ENCODE results near the gene SLC9C1.

DNA sequence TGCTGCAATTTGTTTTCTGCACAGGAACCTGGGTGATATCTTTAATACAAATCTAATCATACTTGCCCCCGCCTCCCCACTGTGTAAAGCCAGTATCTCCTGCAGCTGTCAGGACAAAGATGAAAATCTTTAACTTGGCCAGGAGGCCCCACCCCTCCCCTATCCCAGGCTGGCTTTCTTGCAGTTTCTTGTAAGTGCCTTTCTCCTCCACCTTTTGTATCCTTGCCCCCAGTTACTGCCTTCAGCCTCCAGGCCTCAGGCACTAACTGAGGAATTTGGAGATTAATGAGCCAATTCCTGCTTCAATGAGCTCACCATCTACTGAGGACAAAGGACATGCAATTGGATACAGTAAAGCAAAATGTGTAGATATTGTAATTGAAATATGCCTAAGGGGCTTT, 167.5 kb downstream of the SLC9C1 start:
- TF ChIP-seq RAD21 (IDR thresholded peaks at IDR 0.05; ENCODE audit: low read length) (no peak), POLR2A (IDR thresholded peaks at IDR 0.05; ENCODE audit: low read depth, low read length) (no peak), RFX5 (IDR thresholded peaks at IDR 0.05; ENCODE audit: low read depth, low read length) (no peak), FOS (IDR thresholded peaks at IDR 0.05; ENCODE audit: low read depth, low read length) (no peak), SMC3 (IDR thresholded peaks at IDR 0.05; ENCODE audit: low read depth, low read length) (no peak), MXI1 (IDR thresholded peaks at IDR 0.05; ENCODE audit: borderline replicate concordance, low read depth, low read length) (no peak), RCOR1 (IDR thresholded peaks at IDR 0.05; ENCODE audit: insufficient replicate concordance, low read length) (no peak), CEBPB (IDR thresholded peaks at IDR 0.05; ENCODE audit: low read depth, low read length) (no peak), MAFK (IDR thresholded peaks at IDR 0.05; ENCODE audit: low read depth, low read length) (no peak), BHLHE40 (IDR thresholded peaks at IDR 0.05; ENCODE audit: low read depth, low read length) (no peak), NFE2L2 (IDR thresholded peaks at IDR 0.05; ENCODE audit: low read depth, low read length) (no peak)
- TF ChIP-seq, protein P1, sequence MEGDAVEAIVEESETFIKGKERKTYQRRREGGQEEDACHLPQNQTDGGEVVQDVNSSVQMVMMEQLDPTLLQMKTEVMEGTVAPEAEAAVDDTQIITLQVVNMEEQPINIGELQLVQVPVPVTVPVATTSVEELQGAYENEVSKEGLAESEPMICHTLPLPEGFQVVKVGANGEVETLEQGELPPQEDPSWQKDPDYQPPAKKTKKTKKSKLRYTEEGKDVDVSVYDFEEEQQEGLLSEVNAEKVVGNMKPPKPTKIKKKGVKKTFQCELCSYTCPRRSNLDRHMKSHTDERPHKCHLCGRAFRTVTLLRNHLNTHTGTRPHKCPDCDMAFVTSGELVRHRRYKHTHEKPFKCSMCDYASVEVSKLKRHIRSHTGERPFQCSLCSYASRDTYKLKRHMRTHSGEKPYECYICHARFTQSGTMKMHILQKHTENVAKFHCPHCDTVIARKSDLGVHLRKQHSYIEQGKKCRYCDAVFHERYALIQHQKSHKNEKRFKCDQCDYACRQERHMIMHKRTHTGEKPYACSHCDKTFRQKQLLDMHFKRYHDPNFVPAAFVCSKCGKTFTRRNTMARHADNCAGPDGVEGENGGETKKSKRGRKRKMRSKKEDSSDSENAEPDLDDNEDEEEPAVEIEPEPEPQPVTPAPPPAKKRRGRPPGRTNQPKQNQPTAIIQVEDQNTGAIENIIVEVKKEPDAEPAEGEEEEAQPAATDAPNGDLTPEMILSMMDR (conservative IDR thresholded peaks at IDR 0.05; ENCODE audit: low read depth, low read length), result no peak
- TF ChIP-seq, protein P2, sequence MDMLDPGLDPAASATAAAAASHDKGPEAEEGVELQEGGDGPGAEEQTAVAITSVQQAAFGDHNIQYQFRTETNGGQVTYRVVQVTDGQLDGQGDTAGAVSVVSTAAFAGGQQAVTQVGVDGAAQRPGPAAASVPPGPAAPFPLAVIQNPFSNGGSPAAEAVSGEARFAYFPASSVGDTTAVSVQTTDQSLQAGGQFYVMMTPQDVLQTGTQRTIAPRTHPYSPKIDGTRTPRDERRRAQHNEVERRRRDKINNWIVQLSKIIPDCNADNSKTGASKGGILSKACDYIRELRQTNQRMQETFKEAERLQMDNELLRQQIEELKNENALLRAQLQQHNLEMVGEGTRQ (IDR thresholded peaks at IDR 0.05; ENCODE audit: low read depth, low read length), result no peak
- TF ChIP-seq, protein P3, sequence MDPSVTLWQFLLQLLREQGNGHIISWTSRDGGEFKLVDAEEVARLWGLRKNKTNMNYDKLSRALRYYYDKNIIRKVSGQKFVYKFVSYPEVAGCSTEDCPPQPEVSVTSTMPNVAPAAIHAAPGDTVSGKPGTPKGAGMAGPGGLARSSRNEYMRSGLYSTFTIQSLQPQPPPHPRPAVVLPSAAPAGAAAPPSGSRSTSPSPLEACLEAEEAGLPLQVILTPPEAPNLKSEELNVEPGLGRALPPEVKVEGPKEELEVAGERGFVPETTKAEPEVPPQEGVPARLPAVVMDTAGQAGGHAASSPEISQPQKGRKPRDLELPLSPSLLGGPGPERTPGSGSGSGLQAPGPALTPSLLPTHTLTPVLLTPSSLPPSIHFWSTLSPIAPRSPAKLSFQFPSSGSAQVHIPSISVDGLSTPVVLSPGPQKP (IDR thresholded peaks at IDR 0.05; ENCODE audit: borderline replicate concordance, low read depth, low read length), result no peak

All from IMR-90 (cell line).